GM19193 (cell line): Measurements from ENCODE around the gene SYNGR1.

Experiments used
- POLR2A ChIP-seq: IDR thresholded peaks from 4 replicates; pipeline ENCODE4 v1.6.1; 2011; ENCODE audit not compliant: insufficient read depth, insufficient read length; ENCODE audit errors: extremely low read depth

The SYNGR1 gene

GRCh38 chr22:39371732-39372131, 21.9 kb downstream of the SYNGR1 start:
- no peak for TF ChIP-seq POLR2A

GRCh38 chr22:39374191-39374590, 24.4 kb downstream of the SYNGR1 start:
- TF ChIP-seq POLR2A = no peak

- no peak for TF ChIP-seq POLR2A
Measured at GRCh38 chr22:39374801-39375200, 25.0 kb downstream of the SYNGR1 start.

- no peak for TF ChIP-seq POLR2A
Measured at GRCh38 chr22:39375646-39376045, 25.9 kb downstream of the SYNGR1 start.

- TF ChIP-seq POLR2A = no peak
Measured at GRCh38 chr22:39379756-39380730, 30.3 kb downstream of the SYNGR1 start.

GRCh38 chr22:39381009-39381755, 31.4 kb downstream of the SYNGR1 start:
- TF ChIP-seq POLR2A = no peak

GRCh38 chr22:39381930-39382329, 32.1 kb downstream of the SYNGR1 start:
- TF ChIP-seq POLR2A = no peak

- TF ChIP-seq POLR2A = no peak
Measured at GRCh38 chr22:39382410-39382809, 32.6 kb downstream of the SYNGR1 start.

GRCh38 chr22:39383841-39384625, 34.2 kb downstream of the SYNGR1 start:
- no peak for TF ChIP-seq POLR2A

- no peak for TF ChIP-seq POLR2A
Measured at GRCh38 chr22:39384750-39385480, 35.1 kb downstream of the SYNGR1 start.

GRCh38 chr22:39388261-39389011, 38.6 kb downstream of the SYNGR1 start:
- TF ChIP-seq POLR2A = no peak

- no peak for TF ChIP-seq POLR2A
Measured at GRCh38 chr22:39389420-39389819, 39.6 kb downstream of the SYNGR1 start.

- TF ChIP-seq POLR2A = no peak
Measured at GRCh38 chr22:39392341-39392948, 42.7 kb downstream of the SYNGR1 start.
